ENCODE results near the gene POC1A.

- TF ChIP-seq EZH2 (IDR thresholded peaks at IDR 0.05; ENCODE audit: borderline replicate concordance, insufficient read depth, low read depth, low read length, poor library complexity, severe bottlenecking) = no peak
- no peak for TF ChIP-seq CTCF (IDR thresholded peaks at IDR 0.05)
Observed at GRCh38 chr3:52184690-52185089, 30.5 kb upstream of the POC1A start.
